GM19193 (cell line): Measurements from ENCODE around the gene GRAMD4.

ENCODE experiments used
- POLR2A ChIP-seq: IDR thresholded peaks from 4 replicates; pipeline ENCODE4 v1.6.1; 2011; ENCODE audit not compliant: insufficient read depth, insufficient read length; ENCODE audit errors: extremely low read depth

Gene GRAMD4, protein sequence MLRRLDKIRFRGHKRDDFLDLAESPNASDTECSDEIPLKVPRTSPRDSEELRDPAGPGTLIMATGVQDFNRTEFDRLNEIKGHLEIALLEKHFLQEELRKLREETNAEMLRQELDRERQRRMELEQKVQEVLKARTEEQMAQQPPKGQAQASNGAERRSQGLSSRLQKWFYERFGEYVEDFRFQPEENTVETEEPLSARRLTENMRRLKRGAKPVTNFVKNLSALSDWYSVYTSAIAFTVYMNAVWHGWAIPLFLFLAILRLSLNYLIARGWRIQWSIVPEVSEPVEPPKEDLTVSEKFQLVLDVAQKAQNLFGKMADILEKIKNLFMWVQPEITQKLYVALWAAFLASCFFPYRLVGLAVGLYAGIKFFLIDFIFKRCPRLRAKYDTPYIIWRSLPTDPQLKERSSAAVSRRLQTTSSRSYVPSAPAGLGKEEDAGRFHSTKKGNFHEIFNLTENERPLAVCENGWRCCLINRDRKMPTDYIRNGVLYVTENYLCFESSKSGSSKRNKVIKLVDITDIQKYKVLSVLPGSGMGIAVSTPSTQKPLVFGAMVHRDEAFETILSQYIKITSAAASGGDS

DNA sequence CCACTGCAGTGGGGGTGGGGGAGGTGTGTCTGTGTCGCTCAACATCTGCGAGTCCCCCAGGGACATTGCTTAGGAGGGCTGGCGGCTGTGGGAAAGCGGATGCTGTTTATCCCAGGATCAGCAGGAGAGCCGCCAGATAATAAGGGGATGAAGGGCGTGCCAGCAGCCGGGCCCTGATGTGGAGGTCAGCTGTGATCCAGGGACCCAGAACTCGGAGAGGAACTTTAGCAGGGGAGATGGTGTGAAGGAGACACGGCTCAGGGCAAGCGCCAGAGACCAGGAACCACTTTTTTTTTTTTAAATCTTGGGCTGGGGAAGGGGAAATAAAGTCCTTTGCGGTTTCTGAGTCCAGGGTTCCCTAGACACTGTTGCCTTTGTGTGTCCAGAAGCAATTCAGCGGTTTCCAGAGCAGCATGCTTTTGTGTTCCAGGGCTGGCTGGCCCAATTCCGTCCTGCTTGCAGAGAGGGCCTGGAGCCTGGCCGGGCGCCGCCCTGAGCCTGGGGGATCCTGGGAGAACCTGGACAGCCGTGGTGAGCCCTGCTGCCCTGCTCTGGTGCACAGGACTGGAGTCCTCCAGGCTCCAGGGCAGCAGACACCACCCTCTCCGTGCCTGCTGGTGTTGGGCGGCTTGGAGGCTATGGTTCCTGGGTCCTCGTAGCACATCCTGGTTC, at the start of gene GRAMD4:
Gene GRAMD4, plus strand, starts transcription at position 557 of the 672 bp plus-strand sequence. CDS start 6,414 bp downstream, outside the sequence.
- TF ChIP-seq POLR2A = no peak

DNA sequence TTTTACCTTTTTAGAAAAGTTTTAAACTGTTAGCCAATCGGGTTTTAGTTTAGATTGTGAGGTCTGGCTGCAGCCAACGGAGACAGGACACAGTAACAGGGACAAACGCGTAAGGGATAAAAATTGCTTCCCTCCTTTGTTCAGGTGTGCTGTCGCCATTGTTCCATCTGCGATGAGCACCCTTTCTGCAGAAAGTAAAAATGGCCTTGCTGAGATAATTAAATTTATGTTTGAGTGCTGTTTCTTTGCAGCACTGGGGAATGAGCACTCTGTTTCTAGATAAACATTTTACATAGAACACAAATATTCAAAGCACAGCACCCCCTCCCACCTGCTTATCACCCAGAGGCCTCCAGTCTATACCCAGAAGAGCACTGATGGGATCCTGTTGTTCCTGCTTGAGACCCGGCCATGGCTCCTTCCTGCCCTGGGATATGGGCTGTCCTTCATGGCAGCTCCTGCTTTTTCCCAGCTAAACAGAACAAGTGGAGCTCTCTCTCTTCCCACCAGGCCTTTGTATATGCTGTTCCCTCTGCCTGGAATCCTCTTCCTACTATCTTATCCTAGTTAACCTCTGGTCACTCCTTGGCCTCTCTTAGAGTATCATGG, 48.4 kb upstream of the GRAMD4 start:
- TF ChIP-seq POLR2A = no peak

DNA sequence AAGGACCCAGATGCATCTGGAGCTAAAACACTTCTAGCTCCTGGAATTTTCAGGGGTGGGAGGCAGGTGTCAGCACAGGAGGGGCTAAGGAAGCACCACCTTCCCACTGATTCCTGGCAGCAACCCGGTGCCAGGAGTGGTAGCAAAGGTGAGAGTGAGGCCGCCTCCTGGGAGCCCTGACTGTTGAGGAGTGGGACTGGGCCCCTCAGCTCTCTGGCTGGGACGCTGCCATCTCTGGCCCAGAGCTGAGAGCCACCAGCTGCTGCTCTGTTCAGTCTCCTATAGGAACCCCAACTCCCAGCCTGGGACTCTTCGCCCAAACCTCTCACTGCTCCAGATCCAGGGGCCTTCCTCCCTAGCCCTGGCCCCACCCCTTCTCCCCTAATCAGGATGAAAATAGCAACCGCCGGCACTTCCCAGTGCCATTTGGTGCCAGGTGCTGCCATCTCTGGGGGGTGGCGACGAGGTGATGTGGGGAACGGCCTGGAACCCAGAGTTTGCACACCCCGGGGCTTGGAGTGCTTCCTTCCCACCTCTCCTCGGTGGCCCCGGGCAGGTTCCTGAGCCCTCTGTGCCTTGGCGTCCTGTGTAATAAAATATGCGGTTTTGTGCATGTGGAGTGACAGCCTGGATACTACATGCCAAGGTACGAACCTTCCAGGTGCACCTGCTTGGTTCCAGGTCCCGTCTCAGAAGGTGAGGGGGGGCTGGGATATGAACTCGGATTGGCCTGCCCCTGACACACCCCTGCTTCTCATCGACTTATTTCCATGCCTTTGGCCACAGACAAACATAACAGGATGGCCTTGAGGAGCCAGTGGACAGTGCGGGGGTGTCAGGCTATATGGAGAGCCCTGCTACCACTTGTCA, 47.0 kb upstream of the GRAMD4 start:
- TF ChIP-seq POLR2A = no peak

DNA sequence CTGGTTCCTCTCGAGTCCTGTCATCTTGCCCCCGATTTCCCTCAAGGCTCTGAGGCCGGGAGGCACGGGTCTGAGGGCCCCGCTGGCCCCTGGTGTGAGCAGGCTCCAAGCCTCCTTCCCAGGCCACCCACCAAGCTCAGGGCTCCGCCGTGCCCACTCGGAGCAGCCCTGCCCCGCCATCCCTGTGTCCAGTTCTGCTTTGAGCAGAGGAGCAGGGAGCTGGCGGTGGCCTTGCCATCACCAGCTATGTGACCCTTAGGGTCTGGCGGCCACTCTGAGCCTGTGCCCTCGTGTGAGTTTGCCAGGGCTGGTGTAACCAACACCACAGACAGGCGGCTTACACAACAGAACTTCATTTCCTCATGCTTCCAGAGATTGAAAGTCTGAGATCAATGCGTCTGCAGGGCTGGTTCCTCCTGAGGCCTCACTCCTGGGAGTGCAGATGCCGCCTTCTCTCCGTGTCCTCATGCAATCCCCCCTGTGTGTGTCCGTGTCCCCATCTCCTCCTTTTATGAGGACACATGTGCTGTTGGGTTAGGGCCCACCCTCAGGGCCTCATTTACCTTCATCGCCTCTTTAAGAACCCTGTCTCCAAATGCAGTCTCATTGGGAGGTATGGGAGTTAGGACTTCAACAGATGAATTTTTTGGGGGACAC, 46.3 kb upstream of the GRAMD4 start:
- no peak for TF ChIP-seq POLR2A

DNA sequence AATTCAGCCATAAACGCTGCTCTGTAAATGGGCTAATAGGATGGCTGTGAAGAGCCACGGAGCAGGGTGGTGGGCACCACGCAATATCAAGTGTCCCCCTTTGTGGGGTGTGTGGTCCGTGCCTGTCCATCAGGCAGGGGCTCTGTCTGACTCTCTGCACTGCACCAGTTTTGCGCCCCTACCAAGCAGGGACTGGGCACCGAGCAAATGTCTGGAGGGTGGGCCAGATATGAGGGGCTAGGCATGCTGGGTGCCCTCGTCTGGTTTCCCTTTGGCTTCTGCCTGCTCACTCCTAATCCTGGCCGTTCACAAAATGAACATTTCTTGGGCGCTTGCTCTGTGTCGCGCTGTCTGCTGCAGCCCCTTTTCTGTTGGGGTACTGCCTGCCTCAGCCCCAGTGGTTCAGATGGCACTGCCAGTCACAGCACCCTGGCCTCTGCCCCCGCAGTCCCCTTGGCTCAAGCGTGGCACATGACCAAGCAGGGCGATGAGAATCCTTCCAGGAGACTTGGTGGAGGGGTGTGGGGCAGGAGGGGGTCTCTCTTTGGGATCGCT, 45.7 kb upstream of the GRAMD4 start:
- TF ChIP-seq POLR2A = no peak

DNA sequence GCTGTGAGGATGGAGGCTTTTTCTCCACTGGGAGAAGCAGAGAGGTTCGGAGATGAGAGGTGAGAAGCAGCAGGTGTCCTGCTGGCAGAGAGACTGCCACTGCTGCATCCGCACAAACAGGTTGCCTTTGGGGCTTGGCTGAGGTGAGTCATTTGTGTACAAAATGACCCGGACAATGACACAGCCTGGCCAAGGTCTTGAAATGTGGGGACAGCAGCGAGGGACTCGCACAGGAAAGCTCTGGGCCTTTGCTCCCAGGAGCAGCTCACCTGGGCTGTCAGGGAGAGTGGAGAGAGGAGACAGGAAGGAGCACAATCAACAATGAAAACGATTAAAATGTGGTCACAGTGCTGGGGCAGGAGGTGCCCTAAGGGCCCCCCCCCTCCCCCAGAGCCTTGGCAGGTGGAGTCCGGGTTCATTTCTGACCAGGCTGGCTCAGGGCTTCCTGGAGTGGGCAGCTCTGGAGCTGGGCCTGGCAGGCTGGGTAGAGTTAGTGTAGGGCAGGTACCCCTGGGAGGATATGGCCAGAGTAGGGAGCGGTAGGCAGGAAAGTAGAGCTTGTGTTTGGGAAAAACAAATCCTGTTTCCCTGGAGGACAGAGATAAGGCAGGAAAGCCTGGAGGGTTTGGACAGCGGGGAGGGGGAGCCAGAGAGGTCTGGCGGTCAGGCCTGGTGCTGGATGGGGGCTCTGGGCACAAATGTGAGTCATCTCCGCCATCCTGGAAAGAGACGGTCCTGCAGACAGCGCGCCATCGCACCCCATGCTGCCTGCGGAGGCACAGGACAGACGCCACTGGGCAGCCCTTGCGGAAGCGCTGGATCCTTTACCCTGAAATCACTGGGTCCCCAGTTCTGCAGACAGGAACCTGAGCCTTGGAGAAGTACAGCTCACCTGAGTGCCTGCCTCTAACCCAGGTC, 44.9 kb upstream of the GRAMD4 start:
- no peak for TF ChIP-seq POLR2A

DNA sequence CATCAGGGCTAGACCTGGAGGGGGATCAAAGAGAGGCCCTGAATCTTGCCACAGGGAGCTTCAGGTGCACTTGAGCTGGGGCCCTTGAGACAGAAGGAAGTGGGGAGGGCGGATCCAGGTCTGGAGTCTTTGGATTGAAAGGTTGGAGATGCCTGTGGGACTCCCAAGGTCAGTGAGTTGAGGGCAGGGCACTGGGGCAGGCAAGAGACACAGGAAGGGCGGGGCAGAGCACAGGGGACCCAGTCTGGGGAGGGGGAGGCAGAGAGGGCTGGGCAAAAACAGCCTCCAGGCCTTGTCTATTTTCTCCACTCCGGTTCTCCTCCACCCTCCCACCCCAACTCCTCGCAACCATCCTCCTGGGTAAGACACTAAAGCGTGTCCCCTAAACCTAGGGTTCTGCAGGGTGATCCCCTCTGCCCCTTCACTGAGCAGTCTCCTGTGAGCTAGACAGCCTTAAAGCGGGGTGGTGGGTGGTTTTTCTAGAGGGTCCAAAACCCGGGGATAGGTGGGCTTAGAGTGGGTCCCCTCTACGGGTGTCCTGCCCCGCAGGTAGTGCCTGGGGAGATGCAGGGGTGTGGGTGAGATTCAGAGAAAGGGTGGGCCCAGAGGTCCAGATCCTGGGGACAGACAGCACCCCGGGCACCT, 44.2 kb upstream of the GRAMD4 start:
- no peak for TF ChIP-seq POLR2A

DNA sequence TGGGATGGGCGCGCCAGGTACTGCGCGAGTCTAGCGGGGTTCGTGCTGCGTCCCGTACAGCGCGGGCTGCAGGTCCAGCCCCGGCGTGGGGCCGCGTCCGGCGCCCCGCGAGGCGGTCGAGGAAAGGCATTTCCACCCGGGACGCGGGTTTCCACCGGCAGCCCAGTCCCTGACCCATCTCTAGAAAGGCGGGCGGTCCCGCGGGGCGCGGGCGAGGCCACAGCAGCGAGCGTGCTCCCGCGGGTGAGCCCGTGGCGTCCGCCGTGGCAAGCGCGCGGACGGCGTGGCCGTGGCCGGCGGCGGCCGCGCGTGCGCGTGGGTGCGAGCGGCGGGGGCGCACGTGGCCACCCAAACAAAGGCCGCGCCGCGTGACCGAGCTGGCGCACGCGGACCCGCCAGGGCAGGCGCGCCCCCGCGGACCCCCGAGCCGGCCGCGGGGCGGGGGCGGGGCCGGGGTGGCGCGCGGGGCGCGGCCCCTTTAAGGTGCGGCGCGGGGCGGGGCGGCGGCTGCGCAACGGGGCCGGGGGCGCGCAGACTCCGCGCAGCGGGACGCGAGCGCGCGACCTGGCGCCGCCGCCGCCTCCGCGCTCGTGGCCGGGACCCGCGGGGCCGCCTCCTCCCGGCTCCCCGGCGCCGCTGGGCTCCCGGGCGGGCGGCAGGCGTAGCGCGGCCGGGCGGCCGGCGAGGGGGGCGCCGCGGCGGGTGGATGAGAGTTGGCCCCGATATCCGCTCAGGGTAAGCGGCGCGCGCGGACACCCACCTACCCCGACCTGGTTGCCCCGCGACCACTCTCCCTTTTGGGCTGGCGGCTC, 43.4 kb upstream of the GRAMD4 start:
- no peak for TF ChIP-seq POLR2A

DNA sequence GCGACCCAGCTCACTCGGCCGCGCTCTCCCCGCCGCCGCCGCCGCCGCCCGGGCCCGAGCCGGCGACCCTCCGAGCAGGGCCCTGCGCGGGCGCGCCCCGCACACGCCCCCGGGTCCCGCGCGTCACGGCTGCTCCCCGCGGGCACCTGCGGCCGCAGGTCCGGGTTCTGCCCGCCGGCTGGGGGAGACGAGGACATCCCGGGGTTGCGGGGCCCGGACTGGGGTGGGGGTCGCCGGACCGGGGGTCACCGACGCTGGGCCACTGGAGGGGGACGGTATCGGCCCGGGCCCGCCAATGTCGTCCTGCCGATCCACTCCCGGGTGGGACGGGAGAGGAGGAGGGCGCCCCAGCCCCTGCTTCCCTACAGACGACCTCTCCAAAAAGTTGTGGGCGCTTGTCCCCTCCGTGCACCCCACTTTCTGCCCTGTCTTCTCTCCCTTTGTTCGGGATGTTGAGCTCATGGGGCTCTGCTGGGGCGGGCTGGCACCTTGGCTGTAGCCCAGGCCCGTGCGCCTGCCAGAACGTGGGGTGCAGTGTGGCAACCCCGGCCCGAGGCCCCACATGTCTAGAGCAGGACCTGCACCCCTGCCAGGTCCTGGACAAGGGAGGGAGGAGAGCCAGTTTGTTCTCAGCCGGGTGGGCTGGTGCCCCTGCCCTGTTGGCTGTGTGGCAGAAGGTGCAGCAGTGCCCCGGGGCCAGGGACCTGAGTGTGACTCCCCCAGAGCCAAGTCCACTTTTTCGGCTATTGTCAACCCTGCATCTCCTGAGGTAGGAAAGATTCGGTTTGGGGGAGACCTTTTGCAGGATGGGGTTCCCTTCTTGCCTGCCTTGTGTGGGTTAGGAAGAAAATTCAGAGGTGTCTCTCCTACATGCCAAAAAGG, 42.6 kb upstream of the GRAMD4 start:
- no peak for TF ChIP-seq POLR2A

DNA sequence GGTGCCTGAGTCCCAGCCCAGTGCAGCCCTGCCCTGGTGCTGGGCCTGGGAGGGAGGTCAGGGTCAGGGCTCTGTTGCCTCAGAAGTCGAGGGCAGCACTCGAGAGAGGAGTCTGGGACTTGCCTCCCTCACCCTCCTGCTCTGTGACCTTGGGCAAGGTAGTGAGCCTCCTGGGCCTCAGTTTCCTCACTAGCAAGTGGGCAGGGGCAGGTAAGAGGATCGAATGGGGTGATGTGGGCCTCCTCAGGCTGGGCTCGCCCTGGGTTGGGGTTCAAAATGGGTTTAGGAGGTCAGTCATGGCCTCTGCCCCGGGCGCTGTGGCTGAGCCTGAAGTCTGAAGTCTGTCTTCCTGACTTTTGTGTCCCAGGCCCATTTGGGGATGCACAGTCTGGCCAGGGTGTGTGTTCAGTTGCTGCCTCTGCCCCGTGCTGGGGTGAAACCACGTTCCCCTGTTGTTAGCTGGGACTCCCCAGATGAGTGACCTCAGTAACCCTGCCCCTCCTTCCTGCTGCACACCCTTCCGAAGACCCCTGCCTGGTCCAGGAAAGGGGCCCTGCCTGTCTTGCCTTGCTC, 41.8 kb upstream of the GRAMD4 start:
- no peak for TF ChIP-seq POLR2A
